Stimulated activated CD4-positive, alpha-beta T cell treated with anti-CD3 and anti-CD28 coated beads, TNF-alpha, amount 100 ng/mL, for 4 hours (primary cell): ENCODE results near the gene GJB2.
A peak's percentile ranks its signal among the peaks of the same experiment; 100 is the strongest.
"Not testable (repeated sequence)": the region's sequence is repeated elsewhere in the genome, so short reads cannot be mapped to it uniquely, and the experiment has no call there.

Experiments used
- DNase-seq, 3 experiments: peaks; one replicate each; pipeline ENCODE4 v3.0.0-alpha.2; 2020; ENCODE audit warnings: low read depth in 3 of 3

GJB2 gene

DNA sequence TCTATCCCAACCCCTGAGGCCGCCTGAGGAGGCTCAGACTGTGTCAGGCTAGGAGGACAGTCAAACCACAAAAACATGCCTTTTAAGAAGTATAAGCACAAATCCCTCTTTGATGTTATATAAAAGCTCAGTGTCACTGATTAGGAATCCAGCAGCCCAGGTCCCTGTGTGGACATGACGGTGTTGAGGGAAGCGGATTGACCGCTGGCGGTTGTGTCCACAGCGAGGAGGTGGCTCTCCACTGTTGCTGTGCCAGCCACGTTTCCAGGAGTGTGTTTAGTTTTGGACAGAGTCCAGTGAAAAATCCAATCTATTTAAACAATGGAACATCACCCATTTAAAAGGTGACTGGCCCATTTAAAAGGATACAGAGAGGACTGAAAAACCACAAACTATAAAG lies 24.3 kb downstream of the GJB2 start:
- no peak for DNase-seq

- no peak for DNase-seq
Observed at GRCh38 chr13:20165417-20166257, 27.1 kb downstream of the GJB2 start.

DNA sequence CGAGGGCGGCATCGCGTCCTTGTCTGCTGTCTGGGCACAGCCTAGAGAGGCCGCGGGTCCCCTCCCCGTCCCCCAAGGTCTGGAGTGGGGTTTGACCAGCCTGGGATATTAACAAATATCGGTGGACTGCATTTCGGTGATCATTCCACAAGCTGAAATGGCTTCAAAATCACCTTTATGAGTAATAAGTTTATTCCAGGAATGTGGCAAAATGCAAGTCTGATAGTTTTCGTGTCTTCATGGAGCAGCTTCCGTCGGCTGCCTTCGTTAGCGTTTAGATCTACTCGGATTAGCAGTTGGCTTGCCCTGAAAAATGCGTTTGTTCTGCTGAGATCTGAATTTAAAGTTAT lies 30.8 kb downstream of the GJB2 start:
- no peak for DNase-seq

DNA sequence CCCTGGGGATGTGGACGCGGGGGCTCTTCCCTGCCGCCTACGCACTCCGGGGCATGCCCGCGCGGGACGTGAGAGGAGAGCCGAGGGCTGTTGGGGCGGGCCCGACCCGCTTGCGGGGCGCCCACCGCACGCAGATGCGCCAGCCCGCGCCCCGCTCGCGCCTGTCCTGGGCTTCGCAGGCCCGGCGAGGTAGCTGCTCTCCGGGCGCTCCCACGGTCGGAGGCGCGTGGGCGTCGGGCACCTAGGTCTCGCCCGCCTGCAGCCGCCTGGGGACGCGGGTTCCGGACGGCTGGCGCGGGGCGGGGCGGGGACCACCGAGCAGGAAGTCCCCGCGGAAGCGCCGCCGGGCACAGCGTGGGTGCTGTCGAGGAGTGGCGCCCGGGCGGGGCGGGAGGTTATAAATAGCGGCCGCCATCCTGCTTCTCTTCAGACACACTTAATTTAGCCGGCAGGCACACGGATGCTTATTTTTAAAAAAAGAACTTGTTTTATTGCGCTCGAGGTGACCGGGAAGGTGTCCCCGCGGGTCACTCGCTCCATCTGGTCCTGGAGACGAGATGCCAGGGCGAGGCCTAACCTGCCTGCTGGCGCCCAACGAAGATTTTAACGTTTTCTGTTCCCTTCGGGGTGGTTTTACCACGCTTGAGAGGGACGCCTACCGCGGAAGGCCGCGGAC lies 31.3 kb downstream of the GJB2 start:
- DNase-seq, result peak in 1 of 3 experiments; percentile 39

GRCh38 chr13:20160306-20161274 lies 32.1 kb downstream of the GJB2 start, which contains the start of gene GJA3:
Gene GJA3 (minus strand): TSS chr13:20161052. CDS start chr13:20143288, 17,764 bp downstream.
- DNase-seq, result peak; percentile 28 to 58 (median 51)

GRCh38 chr13:20159646-20160305 lies 33.0 kb downstream of the GJB2 start:
- no peak for DNase-seq

GRCh38 chr13:20157151-20157796 lies 35.5 kb downstream of the GJB2 start:
- DNase-seq, result no peak

DNA sequence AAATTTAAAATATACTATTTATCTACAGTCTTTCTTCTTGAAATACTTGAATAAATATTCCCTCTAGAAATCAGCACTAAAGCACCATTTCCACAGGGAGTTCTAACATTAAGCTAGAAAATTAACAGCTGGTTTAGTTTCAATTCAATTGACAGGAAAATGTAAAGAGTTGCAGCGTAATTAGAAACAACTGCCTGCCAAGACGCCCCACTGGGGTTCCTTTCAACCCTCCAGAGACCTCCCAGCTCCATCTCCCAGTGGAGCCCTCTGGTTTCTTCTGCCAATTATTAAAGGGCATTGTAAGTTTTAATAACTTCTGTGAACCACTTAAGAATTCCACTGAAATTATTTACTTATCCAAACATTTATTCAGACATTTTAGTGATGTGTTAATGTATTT lies 36.0 kb downstream of the GJB2 start:
- no peak for DNase-seq

- DNase-seq, result not testable (repeated sequence)
Observed at GRCh38 chr13:20153290-20153689, 39.4 kb downstream of the GJB2 start.

- no peak for DNase-seq
Observed at GRCh38 chr13:20151612-20152011, 41.1 kb downstream of the GJB2 start.

DNA sequence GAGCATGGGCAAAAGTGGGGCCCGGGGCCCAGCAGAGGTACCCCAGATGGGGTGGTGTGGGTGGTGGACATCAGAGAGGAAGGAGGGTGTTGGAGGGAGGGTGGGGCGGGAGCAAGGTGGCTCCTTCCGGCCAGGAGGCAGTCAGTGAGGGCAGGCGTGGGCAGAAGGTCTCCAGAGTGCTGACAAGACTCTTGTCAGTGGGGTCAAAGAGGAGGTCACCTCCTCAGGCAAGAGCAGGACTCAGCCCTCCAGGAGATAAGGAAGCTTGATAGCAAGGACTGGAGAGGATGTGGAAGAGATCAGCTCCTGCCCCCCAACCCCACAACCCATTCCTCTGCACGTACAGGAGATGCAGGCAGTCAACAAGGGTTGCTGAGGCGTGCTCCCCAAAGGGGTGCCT lies 41.7 kb downstream of the GJB2 start:
- no peak for DNase-seq

- DNase-seq, result no peak
Observed at GRCh38 chr13:20150561-20150960, 42.2 kb downstream of the GJB2 start.

GRCh38 chr13:20149762-20150161 lies 43.0 kb downstream of the GJB2 start:
- DNase-seq, result no peak

- no peak for DNase-seq
Observed at GRCh38 chr13:20148501-20149183, 44.1 kb downstream of the GJB2 start.

- DNase-seq, result no peak
Observed at GRCh38 chr13:20146381-20146780, 46.4 kb downstream of the GJB2 start.

DNA sequence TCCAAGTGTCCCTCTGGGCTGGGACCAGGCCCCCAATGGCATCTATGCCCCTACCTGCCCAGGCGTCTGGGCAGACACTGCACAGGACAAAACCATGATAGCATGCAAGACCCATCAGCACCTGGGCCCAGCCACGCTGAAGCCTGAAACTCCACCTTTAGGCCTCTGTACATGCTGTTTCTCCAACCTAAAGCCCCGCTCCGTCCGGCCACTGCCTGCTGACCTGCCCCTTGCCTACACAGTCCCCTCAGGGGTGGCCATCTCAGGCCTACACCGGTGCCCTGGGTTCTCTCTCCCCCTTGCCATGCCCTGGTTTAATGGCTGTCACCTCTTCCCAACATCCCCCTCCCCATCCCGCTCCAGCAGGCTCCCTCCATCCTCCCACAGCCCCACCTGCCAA lies 47.2 kb downstream of the GJB2 start:
- no peak for DNase-seq

- no peak for DNase-seq
Observed at GRCh38 chr13:20144141-20144850, 48.4 kb downstream of the GJB2 start.

- no peak for DNase-seq
Observed at GRCh38 chr13:20142927-20143480, 49.7 kb downstream of the GJB2 start.
